ENCODE data around the gene FIGN. TPM values are rescaled to one million over a fixed set of nuclear protein-coding genes. Genes with fewer than 3 reads are reported as not detected.

FIGN gene
- total and polyA plus RNA-seq, 5 donors from 2014 or later = not detected

DNA sequence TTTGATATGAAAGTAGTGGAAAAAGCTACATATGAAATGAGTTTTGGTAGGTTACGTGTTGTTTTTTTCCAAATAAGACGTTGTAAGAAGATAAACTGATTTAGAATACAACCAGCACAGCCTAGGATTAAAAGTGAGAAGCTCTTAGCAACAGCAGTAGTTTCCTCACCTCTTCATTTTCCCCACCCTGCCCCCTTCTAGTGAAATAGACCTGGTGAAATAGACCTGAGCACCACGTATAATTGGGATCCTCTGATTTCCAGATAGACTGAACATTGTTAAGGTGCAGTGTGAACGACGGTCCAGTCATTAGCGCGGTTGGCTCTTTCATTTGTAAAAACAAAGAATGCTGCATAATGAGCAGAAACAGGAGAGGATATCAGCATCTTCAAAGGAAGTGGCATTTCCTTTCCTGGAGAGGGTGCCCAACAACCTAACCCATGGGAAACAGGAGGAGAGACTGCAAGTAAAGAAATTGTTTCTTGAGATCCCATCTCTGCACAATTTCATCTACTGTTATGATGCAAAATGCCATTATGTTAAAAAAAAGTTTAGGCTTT is 114.3 kb downstream of the FIGN start:
- Mint-ChIP-seq H3K4me3 (no peak overlapping the region), H3K4me1 (no peaks in the 10 kb centered on the region), H3K27ac (no peak overlapping the region), H3K9me3 (peaks cover 0 to 9% (median 3%) of the 10 kb centered on the region in 7 donors), H3K36me3 (no peaks in the 10 kb centered on the region), H3K27me3 (no peaks in the 10 kb centered on the region)
- no peak overlapping the region for H3K4me3 ChIP-seq (ENCODE audit: low read depth, low read length)
- no peaks in the 10 kb centered on the region for H3K27me3 ChIP-seq (ENCODE audit: control insufficient read depth, insufficient read depth, low read length)
- H3K36me3 ChIP-seq (ENCODE audit: control insufficient read depth, insufficient read depth, low read length) = no peaks in the 10 kb centered on the region
- DNase-seq (no peak), ATAC-seq (ENCODE audit: low read depth in 2 of 2) (no peak)
- H3K27ac ChIP-seq (ENCODE audit: insufficient read depth, low read length, poor library complexity, severe bottlenecking) = no peak overlapping the region
- no peaks in the 10 kb centered on the region for H3K9me3 ChIP-seq (ENCODE audit: control insufficient read depth in 2 of 2, low read length in 2 of 2)
- no peaks in the 10 kb centered on the region for H3K4me1 ChIP-seq (ENCODE audit: control insufficient read depth, insufficient read depth, low read length, poor library complexity, severe bottlenecking)

- no peaks in the 10 kb centered on the region for H3K27me3 ChIP-seq (ENCODE audit: control insufficient read depth, insufficient read depth, low read length)
- no peaks in the 10 kb centered on the region for H3K4me1 Mint-ChIP-seq
- no peaks in the 10 kb centered on the region for H3K4me1 ChIP-seq (ENCODE audit: control insufficient read depth, insufficient read depth, low read length, poor library complexity, severe bottlenecking)
- H3K36me3 ChIP-seq (ENCODE audit: control insufficient read depth, insufficient read depth, low read length) = no peaks in the 10 kb centered on the region
- DNase-seq = no peak
- peaks cover under 1 to 7% (median 4%) of the 10 kb centered on the region in 7 donors for H3K9me3 Mint-ChIP-seq
- no peak overlapping the region for H3K4me3 ChIP-seq (ENCODE audit: low read depth, low read length)
- no peak overlapping the region for H3K27ac Mint-ChIP-seq
- H3K27me3 Mint-ChIP-seq = no peaks in the 10 kb centered on the region
- no peaks in the 10 kb centered on the region for H3K9me3 ChIP-seq (ENCODE audit: control insufficient read depth in 2 of 2, low read length in 2 of 2)
- no peak overlapping the region for H3K4me3 Mint-ChIP-seq
- ATAC-seq (ENCODE audit: low read depth in 2 of 2) = no peak
- H3K27ac ChIP-seq (ENCODE audit: insufficient read depth, low read length, poor library complexity, severe bottlenecking) = no peak overlapping the region
- no peaks in the 10 kb centered on the region for H3K36me3 Mint-ChIP-seq
Observed at GRCh38 chr2:163617517-163617916, 118.3 kb downstream of the FIGN start.

DNA sequence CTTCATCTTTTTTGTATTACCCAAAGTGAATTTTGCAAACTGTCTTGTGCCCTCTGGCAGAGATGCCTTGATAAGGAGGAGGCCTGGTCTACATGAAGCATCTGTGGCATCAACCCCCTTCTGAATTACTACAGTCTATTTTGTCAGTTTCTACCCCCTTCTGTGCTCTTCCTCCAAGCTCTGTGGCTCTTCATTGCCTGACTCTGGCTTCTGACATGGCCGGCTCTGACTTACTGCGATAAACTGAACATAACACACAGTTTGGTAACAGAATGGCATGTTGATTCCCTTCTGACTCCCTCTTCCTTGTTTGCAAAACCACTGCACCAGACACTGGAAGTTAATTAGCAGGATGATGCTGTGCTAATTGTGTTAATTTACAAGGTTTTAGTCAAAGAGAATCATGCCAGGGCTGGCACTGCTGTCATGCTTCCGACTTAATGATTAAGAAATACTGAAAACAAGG is 122.5 kb downstream of the FIGN start:
- Mint-ChIP-seq H3K4me3 (no peak overlapping the region), H3K4me1 (no peaks in the 10 kb centered on the region), H3K27ac (no peak overlapping the region), H3K9me3 (peaks cover 0 to 9% (median 3%) of the 10 kb centered on the region in 7 donors), H3K36me3 (no peaks in the 10 kb centered on the region), H3K27me3 (no peaks in the 10 kb centered on the region)
- DNase-seq (no peak), ATAC-seq (ENCODE audit: low read depth in 2 of 2) (no peak)
- no peaks in the 10 kb centered on the region for H3K27me3 ChIP-seq (ENCODE audit: control insufficient read depth, insufficient read depth, low read length)
- no peaks in the 10 kb centered on the region for H3K4me1 ChIP-seq (ENCODE audit: control insufficient read depth, insufficient read depth, low read length, poor library complexity, severe bottlenecking)
- H3K27ac ChIP-seq (ENCODE audit: insufficient read depth, low read length, poor library complexity, severe bottlenecking) = no peak overlapping the region
- no peaks in the 10 kb centered on the region for H3K36me3 ChIP-seq (ENCODE audit: control insufficient read depth, insufficient read depth, low read length)
- H3K4me3 ChIP-seq (ENCODE audit: low read depth, low read length) = no peak overlapping the region
- H3K9me3 ChIP-seq (ENCODE audit: control insufficient read depth in 2 of 2, low read length in 2 of 2) = no peaks in the 10 kb centered on the region

DNA sequence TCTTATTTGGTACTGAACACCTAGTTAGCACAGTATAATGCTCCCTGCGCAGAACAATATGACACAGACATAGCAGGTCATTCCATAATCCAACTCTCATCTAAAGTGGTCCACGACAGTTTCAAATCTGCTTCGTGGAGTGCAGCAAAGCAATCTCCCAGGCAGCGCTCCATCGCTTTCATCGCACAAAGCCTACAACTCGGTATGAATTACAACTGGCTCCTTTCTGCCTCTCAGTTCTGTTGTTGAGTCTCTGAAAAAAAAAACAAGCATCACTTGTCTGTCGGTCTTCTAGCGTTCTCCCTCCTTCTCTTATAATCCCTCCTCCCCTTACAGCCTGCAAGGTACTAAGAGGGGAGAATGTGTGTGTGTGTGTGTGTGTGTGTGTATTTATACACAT is 123.5 kb downstream of the FIGN start:
- no peaks in the 10 kb centered on the region for H3K4me1 Mint-ChIP-seq
- Histone ChIP-seq H3K9me3 (ENCODE audit: control insufficient read depth in 2 of 2, low read length in 2 of 2) (no peaks in the 10 kb centered on the region), H3K4me1 (ENCODE audit: control insufficient read depth, insufficient read depth, low read length, poor library complexity, severe bottlenecking) (no peaks in the 10 kb centered on the region), H3K27ac (ENCODE audit: insufficient read depth, low read length, poor library complexity, severe bottlenecking) (no peak overlapping the region), H3K4me3 (ENCODE audit: low read depth, low read length) (no peak overlapping the region), H3K36me3 (ENCODE audit: control insufficient read depth, insufficient read depth, low read length) (no peaks in the 10 kb centered on the region), H3K27me3 (ENCODE audit: control insufficient read depth, insufficient read depth, low read length) (no peaks in the 10 kb centered on the region)
- H3K4me3 Mint-ChIP-seq = no peak overlapping the region
- no peak overlapping the region for H3K27ac Mint-ChIP-seq
- H3K27me3 Mint-ChIP-seq = no peaks in the 10 kb centered on the region
- no peak for DNase-seq
- H3K36me3 Mint-ChIP-seq = no peaks in the 10 kb centered on the region
- no peak for ATAC-seq (ENCODE audit: low read depth in 2 of 2)
- H3K9me3 Mint-ChIP-seq = peaks cover 0 to 9% (median 3%) of the 10 kb centered on the region in 7 donors

- no peaks in the 10 kb centered on the region for H3K36me3 Mint-ChIP-seq
- ATAC-seq (ENCODE audit: low read depth in 2 of 2) (no peak), DNase-seq (no peak)
- Histone ChIP-seq H3K36me3 (ENCODE audit: control insufficient read depth, insufficient read depth, low read length) (no peaks in the 10 kb centered on the region), H3K4me3 (ENCODE audit: low read depth, low read length) (no peak overlapping the region), H3K27ac (ENCODE audit: insufficient read depth, low read length, poor library complexity, severe bottlenecking) (no peak overlapping the region), H3K9me3 (ENCODE audit: control insufficient read depth in 2 of 2, low read length in 2 of 2) (no peaks in the 10 kb centered on the region), H3K4me1 (ENCODE audit: control insufficient read depth, insufficient read depth, low read length, poor library complexity, severe bottlenecking) (no peaks in the 10 kb centered on the region), H3K27me3 (ENCODE audit: control insufficient read depth, insufficient read depth, low read length) (no peaks in the 10 kb centered on the region)
- H3K4me1 Mint-ChIP-seq = no peaks in the 10 kb centered on the region
- peaks cover 0 to 9% (median 3%) of the 10 kb centered on the region in 7 donors for H3K9me3 Mint-ChIP-seq
- no peaks in the 10 kb centered on the region for H3K27me3 Mint-ChIP-seq
- H3K27ac Mint-ChIP-seq = no peak overlapping the region
- H3K4me3 Mint-ChIP-seq = no peak overlapping the region
Observed at GRCh38 chr2:163611557-163611906, 124.3 kb downstream of the FIGN start.

GRCh38 chr2:163610817-163611556 is 124.8 kb downstream of the FIGN start:
- no peaks in the 10 kb centered on the region for H3K27me3 ChIP-seq (ENCODE audit: control insufficient read depth, insufficient read depth, low read length)
- H3K27ac ChIP-seq (ENCODE audit: insufficient read depth, low read length, poor library complexity, severe bottlenecking) = no peak overlapping the region
- no peaks in the 10 kb centered on the region for H3K4me1 ChIP-seq (ENCODE audit: control insufficient read depth, insufficient read depth, low read length, poor library complexity, severe bottlenecking)
- Mint-ChIP-seq H3K27ac (no peak overlapping the region), H3K9me3 (peaks cover 0 to 9% (median 3%) of the 10 kb centered on the region in 7 donors), H3K27me3 (no peaks in the 10 kb centered on the region), H3K4me3 (no peak overlapping the region), H3K4me1 (no peaks in the 10 kb centered on the region), H3K36me3 (no peaks in the 10 kb centered on the region)
- ATAC-seq (ENCODE audit: low read depth in 2 of 2) = no peak
- H3K4me3 ChIP-seq (ENCODE audit: low read depth, low read length) = no peak overlapping the region
- H3K9me3 ChIP-seq (ENCODE audit: control insufficient read depth in 2 of 2, low read length in 2 of 2) = no peaks in the 10 kb centered on the region
- H3K36me3 ChIP-seq (ENCODE audit: control insufficient read depth, insufficient read depth, low read length) = no peaks in the 10 kb centered on the region
- no peak for DNase-seq

GRCh38 chr2:163607630-163608029 is 128.2 kb downstream of the FIGN start:
- H3K9me3 ChIP-seq (ENCODE audit: control insufficient read depth in 2 of 2, low read length in 2 of 2) = no peaks in the 10 kb centered on the region
- no peak overlapping the region for H3K27ac ChIP-seq (ENCODE audit: insufficient read depth, low read length, poor library complexity, severe bottlenecking)
- no peaks in the 10 kb centered on the region for H3K27me3 Mint-ChIP-seq
- no peaks in the 10 kb centered on the region for H3K36me3 ChIP-seq (ENCODE audit: control insufficient read depth, insufficient read depth, low read length)
- H3K4me1 Mint-ChIP-seq = no peaks in the 10 kb centered on the region
- no peaks in the 10 kb centered on the region for H3K36me3 Mint-ChIP-seq
- DNase-seq (no peak), ATAC-seq (ENCODE audit: low read depth in 2 of 2) (no peak)
- no peak overlapping the region for H3K27ac Mint-ChIP-seq
- no peak overlapping the region for H3K4me3 Mint-ChIP-seq
- no peaks in the 10 kb centered on the region for H3K4me1 ChIP-seq (ENCODE audit: control insufficient read depth, insufficient read depth, low read length, poor library complexity, severe bottlenecking)
- peaks cover 0 to 4% (median 3%) of the 10 kb centered on the region in 7 donors for H3K9me3 Mint-ChIP-seq
- H3K27me3 ChIP-seq (ENCODE audit: control insufficient read depth, insufficient read depth, low read length) = no peaks in the 10 kb centered on the region
- H3K4me3 ChIP-seq (ENCODE audit: low read depth, low read length) = no peak overlapping the region

DNA sequence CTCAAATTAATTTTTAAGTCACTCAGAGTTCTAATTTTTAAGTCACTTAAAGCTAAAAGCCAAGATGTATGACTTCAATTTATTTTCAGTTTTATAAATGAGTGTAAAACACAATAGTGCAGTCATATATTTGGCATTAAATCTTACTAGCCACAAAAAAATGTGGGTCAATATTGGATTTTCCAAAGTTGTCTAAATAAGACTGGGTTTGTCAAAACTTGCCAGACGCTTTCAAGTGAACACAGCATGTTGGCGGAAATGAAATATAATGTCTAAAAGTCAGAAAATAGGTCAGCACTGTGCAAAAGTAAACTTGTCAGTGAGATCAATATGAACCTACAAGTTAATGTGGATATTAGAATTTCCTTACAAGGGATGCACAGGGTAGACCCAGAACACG is 128.9 kb downstream of the FIGN start:
- H3K4me3 ChIP-seq (ENCODE audit: low read depth, low read length) = no peak overlapping the region
- Mint-ChIP-seq H3K27me3 (no peaks in the 10 kb centered on the region), H3K4me1 (no peaks in the 10 kb centered on the region), H3K4me3 (no peak overlapping the region), H3K36me3 (no peaks in the 10 kb centered on the region), H3K27ac (no peak overlapping the region), H3K9me3 (peaks cover 0 to 7% (median 0%) of the 10 kb centered on the region in 7 donors)
- no peak overlapping the region for H3K27ac ChIP-seq (ENCODE audit: insufficient read depth, low read length, poor library complexity, severe bottlenecking)
- no peaks in the 10 kb centered on the region for H3K4me1 ChIP-seq (ENCODE audit: control insufficient read depth, insufficient read depth, low read length, poor library complexity, severe bottlenecking)
- H3K36me3 ChIP-seq (ENCODE audit: control insufficient read depth, insufficient read depth, low read length) = no peaks in the 10 kb centered on the region
- ATAC-seq (ENCODE audit: low read depth in 2 of 2) (no peak), DNase-seq (no peak)
- H3K27me3 ChIP-seq (ENCODE audit: control insufficient read depth, insufficient read depth, low read length) = no peaks in the 10 kb centered on the region
- no peaks in the 10 kb centered on the region for H3K9me3 ChIP-seq (ENCODE audit: control insufficient read depth in 2 of 2, low read length in 2 of 2)

All from CD4-positive, CD25-positive, alpha-beta regulatory T cell (primary cell).